Esophagus squamous epithelium (tissue), 5 donors: ENCODE results near the gene SCAANT1. TPM values are rescaled to one million over a fixed set of nuclear protein-coding genes. Genes with fewer than 3 reads are reported as not detected.
A peak's percentile ranks its signal among the peaks of the same experiment; 100 is the strongest.

ENCODE experiments used
- DNase-seq: peaks from one replicate; lab custom pipeline; 2025; lab: John Stamatoyannopoulos, UW
- H3K27ac ChIP-seq, 4 donors: fragments of 200-600 bp; sonication (generic); one replicate each; pipeline ENCODE4 v1.5.1; 2016 to 2019; ENCODE audit warnings: mild to moderate bottlenecking in 1 of 4
- H3K27me3 ChIP-seq, 4 donors: fragments of 200-600 bp; sonication (generic); 1 replicate in 3 of 4; 2 replicates in 1 of 4; pipeline versions ENCODE4 v1.5.1 to v1.6.0; 2017 to 2021; ENCODE audit warnings: antibody characterized with exemption in 1 of 4
- H3K36me3 ChIP-seq, 3 donors: fragments of 200-600 bp; sonication (generic); one replicate each; pipeline ENCODE4 v1.5.1; 2016 to 2019
- H3K4me1 ChIP-seq, 3 donors: fragments of 200-600 bp; sonication (generic); one replicate each; pipeline ENCODE4 v1.5.1; 2017 to 2019
- H3K4me3 ChIP-seq, 4 donors: fragments of 200-600 bp; sonication (generic); 1 replicate in 3 of 4; 2 replicates in 1 of 4; pipeline ENCODE4 v1.5.1; 2016 to 2019; ENCODE audit warnings: mild to moderate bottlenecking in 2 of 4, moderate library complexity in 1 of 4
- H3K9me3 ChIP-seq, 3 donors: fragments of 200-600 bp; sonication (generic); one replicate each; pipeline ENCODE4 v1.5.1; 2016 to 2019
- POLR2A ChIP-seq, 4 donors: fragments of 450-650 bp; IDR thresholded peaks; one replicate each; pipeline ENCODE4 v1.6.1; 2017; ENCODE audit warnings: antibody characterized with exemption in 4 of 4, mild to moderate bottlenecking in 4 of 4, moderate library complexity in 3 of 4
- WGBS, 2 donors: methylation state at CpG; one replicate each; pipeline ENCODE4 v1.1.5; 2018; 5-methylcytosine and 5-hydroxymethylcytosine counted together
- intact Hi-C: fragments of 100-400 bp; cut with DNase I; formaldehyde crosslinking; loops from one replicate; pipeline ENCODE4 v1.15.0; 2022
- total RNA-seq, 4 donors: library from RNA; depleted of rRNA; stranded (reverse); fragments of >200 nt; gene quantifications; one replicate each; pipeline ENCODE4 v1.1.0, GENCODE V29; 2016
- TF ChIP-seq, protein P1 (sequence below), 6 experiments: fragments of 450-650 bp in 4 of 6; fragments of 200-600 bp in 2 of 6; sonication (generic) in 2 of 6; IDR thresholded peaks; one replicate each; pipeline ENCODE4 v1.5.1; 2016 to 2019; ENCODE audit warnings: antibody characterized with exemption in 6 of 6, mild to moderate bottlenecking in 4 of 6, moderate library complexity in 4 of 6
- donor health status: DM: yes; HTN: yes; CAD: no.

SCAANT1 gene
- total RNA-seq, 4 donors from 2014 or later = not detected

- TF ChIP-seq, protein P1, sequence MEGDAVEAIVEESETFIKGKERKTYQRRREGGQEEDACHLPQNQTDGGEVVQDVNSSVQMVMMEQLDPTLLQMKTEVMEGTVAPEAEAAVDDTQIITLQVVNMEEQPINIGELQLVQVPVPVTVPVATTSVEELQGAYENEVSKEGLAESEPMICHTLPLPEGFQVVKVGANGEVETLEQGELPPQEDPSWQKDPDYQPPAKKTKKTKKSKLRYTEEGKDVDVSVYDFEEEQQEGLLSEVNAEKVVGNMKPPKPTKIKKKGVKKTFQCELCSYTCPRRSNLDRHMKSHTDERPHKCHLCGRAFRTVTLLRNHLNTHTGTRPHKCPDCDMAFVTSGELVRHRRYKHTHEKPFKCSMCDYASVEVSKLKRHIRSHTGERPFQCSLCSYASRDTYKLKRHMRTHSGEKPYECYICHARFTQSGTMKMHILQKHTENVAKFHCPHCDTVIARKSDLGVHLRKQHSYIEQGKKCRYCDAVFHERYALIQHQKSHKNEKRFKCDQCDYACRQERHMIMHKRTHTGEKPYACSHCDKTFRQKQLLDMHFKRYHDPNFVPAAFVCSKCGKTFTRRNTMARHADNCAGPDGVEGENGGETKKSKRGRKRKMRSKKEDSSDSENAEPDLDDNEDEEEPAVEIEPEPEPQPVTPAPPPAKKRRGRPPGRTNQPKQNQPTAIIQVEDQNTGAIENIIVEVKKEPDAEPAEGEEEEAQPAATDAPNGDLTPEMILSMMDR (IDR thresholded peaks at IDR 0.05) = no peak
- no peak for DNase-seq
- Histone ChIP-seq H3K9me3 (no peaks in the 10 kb centered on the region), H3K27ac (no peak overlapping the region), H3K27me3 (no peaks in the 10 kb centered on the region), H3K36me3 (peaks cover 0 to 94% (median 5%) of the 10 kb centered on the region in 3 donors), H3K4me3 (no peak overlapping the region), H3K4me1 (peaks cover 0 to 24% (median 0%) of the 10 kb centered on the region in 3 donors)
- 93 to 94% methylated on average over 5 of the region's 5 CpGs for WGBS, 2 donors
- intact Hi-C loops = no loop called here
Observed at GRCh38 chr3:63920001-63920400, 7.8 kb upstream of the SCAANT1 start.

DNA sequence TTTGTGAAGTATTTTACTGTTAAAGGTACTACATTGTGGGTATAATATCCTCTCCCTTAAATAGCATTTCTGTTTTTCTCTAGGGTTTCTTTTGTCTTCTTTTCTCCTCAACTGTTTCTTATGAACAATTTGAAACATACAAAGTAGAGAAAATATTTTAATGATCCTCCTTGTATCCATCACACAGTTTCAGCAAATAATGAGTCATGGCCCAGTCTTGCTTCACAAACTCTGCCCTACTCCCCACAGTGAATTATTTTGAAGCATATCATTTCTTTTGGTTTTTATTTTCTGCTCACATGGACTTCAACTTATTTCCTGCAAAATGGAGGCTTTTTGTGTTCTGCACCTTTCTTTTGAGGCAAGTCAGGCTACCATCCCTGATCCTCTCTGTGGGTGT lies 6.1 kb upstream of the SCAANT1 start:
- DNase-seq = no peak
- intact Hi-C loops = loop anchor here (10.0 kb wide), 1 partner anchor 76 kb away; no protein-coding TSS in a partner anchor
- no peaks in the 10 kb centered on the region for H3K27me3 ChIP-seq

DNA sequence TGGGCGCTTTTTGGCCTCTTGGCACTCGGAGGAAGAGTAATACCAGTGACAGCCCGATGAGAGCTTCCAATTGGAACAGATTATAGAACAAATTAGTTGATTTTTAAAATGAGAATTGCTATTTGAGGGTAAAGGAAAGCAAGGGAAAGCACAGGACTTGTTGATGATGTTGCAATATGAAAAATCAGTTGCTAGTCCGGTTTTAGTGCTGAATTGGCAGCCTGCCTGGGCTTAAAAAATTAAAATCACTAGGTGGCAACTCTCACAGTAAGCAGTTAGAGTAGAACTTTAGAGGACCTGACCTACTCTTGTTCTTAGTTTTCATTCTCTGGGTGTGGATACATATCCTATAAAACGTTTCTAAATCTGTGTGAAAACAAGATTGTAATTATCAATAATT lies 2.1 kb upstream of the SCAANT1 start:
- Histone ChIP-seq H3K9me3 (no peaks in the 10 kb centered on the region), H3K4me3 (peak overlapping the region in 3 of 4 donors; percentile 24 to 97 (median 96)), H3K4me1 (peaks cover 13 to 53% (median 21%) of the 10 kb centered on the region in 3 donors), H3K27me3 (no peaks in the 10 kb centered on the region), H3K27ac (peak overlapping the region; percentile 91 to 100 (median 100)), H3K36me3 (peaks cover 0 to 45% (median 5%) of the 10 kb centered on the region in 3 donors)
- intact Hi-C loops = loop anchor here (10.0 kb wide), 1 partner anchor 80 kb away; no protein-coding TSS in a partner anchor
- TF ChIP-seq POLR2A (IDR thresholded peaks at IDR 0.05) = no peak
- TF ChIP-seq, protein P1 (IDR thresholded peaks at IDR 0.05) = no peak
- no peak for DNase-seq
- 20 to 35% methylated on average over 5 of the region's 5 CpGs for WGBS, 2 donors

More for the DNA sequence above, 6.1 kb upstream of the SCAANT1 start:
- H3K9me3 ChIP-seq = no peaks in the 10 kb centered on the region
- H3K27ac ChIP-seq = no peak overlapping the region
- H3K36me3 ChIP-seq = peaks cover 0 to 80% (median 5%) of the 10 kb centered on the region in 3 donors
- no peak for TF ChIP-seq POLR2A (IDR thresholded peaks at IDR 0.05)
- TF ChIP-seq, protein P1 (IDR thresholded peaks at IDR 0.05) = no peak
- no peak overlapping the region for H3K4me3 ChIP-seq
- peaks cover 10 to 41% (median 16%) of the 10 kb centered on the region in 3 donors for H3K4me1 ChIP-seq

DNA sequence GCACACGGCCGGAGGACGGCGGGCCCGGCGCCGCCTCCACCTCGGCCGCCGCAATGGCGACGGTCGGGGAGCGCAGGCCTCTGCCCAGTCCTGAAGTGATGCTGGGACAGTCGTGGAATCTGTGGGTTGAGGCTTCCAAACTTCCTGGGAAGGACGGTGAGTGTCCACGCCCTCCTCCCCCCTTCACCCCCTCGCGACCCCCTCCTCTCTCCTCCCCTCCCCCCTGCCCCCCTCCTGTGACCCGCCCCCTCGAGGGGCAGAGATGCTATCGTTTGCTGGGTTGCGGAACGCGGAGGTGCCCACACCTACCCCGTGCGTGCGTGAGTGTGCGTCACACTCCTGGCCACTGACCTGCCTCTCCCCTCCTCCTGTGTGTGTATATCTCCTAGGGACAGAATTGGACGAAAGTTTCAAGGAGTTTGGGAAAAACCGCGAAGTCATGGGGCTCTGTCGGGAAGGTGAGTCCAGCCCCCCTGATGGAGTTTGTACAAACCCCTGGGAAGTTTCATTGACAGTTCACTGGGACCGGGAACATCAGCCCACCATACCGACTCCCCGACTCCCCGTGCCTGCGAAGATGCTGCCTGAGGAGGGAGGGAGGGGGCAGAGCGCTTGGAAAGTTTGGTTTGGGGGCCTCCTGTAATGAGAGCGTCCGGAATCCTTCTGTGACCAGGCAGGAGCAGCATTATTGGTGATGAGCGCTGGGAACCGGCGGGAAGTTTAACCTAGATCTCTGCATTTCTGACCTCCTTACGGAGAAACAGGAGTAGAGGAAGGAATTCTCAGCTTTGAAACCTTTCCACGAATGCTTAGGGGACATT lies 795 bp upstream of the SCAANT1 start:
- no peak for DNase-seq
- Histone ChIP-seq H3K27me3 (no peaks in the 10 kb centered on the region), H3K4me1 (peaks cover 13 to 46% (median 21%) of the 10 kb centered on the region in 3 donors), H3K9me3 (no peaks in the 10 kb centered on the region), H3K27ac (peak overlapping the region; percentile 91 to 100 (median 100)), H3K4me3 (peak overlapping the region; percentile 72 to 97 (median 94)), H3K36me3 (peaks cover 0 to 32% (median 5%) of the 10 kb centered on the region in 3 donors)
- no peak for TF ChIP-seq POLR2A (IDR thresholded peaks at IDR 0.05)
- TF ChIP-seq, protein P1 (IDR thresholded peaks at IDR 0.05) = no peak
- WGBS, 2 donors = 11 to 18% methylated on average over 10 to 23 of the region's 46 CpGs
- intact Hi-C loops = loop anchor here (10.0 kb wide), 1 partner anchor 82 kb away; no protein-coding TSS in a partner anchor

DNA sequence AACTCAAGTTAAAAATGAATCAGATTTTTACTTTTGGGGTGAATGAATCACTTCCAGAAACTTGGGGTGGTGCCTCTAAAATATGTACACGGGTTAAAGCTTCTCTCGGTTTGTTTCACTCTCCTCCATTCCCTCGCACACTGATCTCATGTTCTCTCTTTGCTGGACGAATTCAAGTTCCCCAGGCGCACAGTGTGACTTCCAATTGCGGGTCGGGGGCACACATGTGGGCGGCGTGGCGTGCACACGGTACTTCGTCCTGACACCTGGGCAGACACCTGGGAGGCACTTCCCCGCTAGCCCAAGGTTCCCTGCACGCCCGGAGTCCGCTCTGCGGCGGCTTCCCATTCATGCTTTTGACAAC lies 692 bp downstream of the SCAANT1 start:
- DNase-seq = no peak
- 1 to 2% methylated on average over 11 to 12 of the region's 18 CpGs for WGBS, 2 donors

More for the DNA sequence above, 692 bp downstream of the SCAANT1 start:
- intact Hi-C loops = loop anchor here (10.0 kb wide), 1 partner anchor 83 kb away; no protein-coding TSS in a partner anchor
- peak overlapping the region; percentile 91 to 100 (median 100) for H3K27ac ChIP-seq
- no peak for TF ChIP-seq POLR2A (IDR thresholded peaks at IDR 0.05)
- TF ChIP-seq, protein P1 (IDR thresholded peaks at IDR 0.05) = no peak
- no peaks in the 10 kb centered on the region for H3K9me3 ChIP-seq
- peak overlapping the region; percentile 72 to 97 (median 94) for H3K4me3 ChIP-seq
- H3K36me3 ChIP-seq = peaks cover 0 to 17% (median 0%) of the 10 kb centered on the region in 3 donors
- H3K4me1 ChIP-seq = peaks cover 13 to 42% (median 21%) of the 10 kb centered on the region in 3 donors
- no peaks in the 10 kb centered on the region for H3K27me3 ChIP-seq
